ENCODE measurements around the gene TBL1X. TPM values are rescaled to one million over a fixed set of nuclear protein-coding genes. Genes with fewer than 3 reads are reported as not detected.

Gene TBL1X
- total and polyA plus RNA-seq, 2 of the 8 experiments (the other 6 are each of a cell fraction or from before 2014, with no cell fraction given), result 13.3 to 25.6 TPM

DNA sequence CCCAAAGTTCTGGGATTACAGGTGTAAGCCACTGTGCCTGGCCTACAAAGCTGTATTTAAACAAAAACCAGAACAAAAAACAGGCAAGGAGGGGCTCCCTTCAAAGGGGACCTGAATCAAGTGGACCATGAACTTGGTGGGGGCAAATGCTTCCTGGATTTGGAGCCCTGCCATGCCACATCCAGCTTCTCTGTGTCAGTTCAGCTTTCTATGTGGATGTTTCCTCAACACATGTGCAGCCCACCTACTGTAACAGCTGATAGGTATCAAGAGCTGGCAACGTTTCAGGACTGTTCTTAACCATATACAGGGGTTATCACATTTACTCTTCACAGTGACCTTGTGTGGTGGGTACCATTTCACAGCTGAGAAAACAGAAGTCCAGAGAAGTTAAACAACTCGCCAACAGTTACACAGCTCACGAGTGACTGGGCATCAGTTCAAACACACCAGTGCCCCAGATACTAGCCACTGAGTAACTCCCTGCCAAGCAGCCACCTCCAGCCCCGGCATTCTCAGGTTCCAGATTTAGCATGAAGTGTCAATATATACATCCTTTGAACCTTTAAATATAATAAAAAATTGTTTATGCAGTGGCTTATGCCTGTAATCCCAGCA lies 293.3 kb downstream of the TBL1X start (continued):
- TF ChIP-seq RBBP5 (IDR thresholded peaks at IDR 0.05; ENCODE audit: borderline replicate concordance, low read depth, low read length) (no peak), KDM5A (IDR thresholded peaks at IDR 0.05; ENCODE audit: low read length) (no peak), USF2 (IDR thresholded peaks at IDR 0.05; ENCODE audit: low read length) (no peak), SIN3A (conservative IDR thresholded peaks at IDR 0.05 in 1 of 2, IDR thresholded peaks at IDR 0.05 in 1 of 2; ENCODE audit: low read depth in 1 of 2, low read length in 2 of 2) (no peak), TAF7 (optimal IDR thresholded peaks at IDR 0.05; ENCODE audit: borderline replicate concordance, low read depth, low read length) (no peak), CTBP2 (IDR thresholded peaks at IDR 0.05; ENCODE audit: borderline replicate concordance, insufficient read depth, insufficient read length, low read length) (no peak)

Measured in H1 (cell line).